GM21529 (cell line): ENCODE results near the gene ABTB1.

ENCODE experiments used
- ATAC-seq: cut with Tn5 transposase; IDR thresholded peaks from one replicate; pipeline ENCODE4 v1.9.1; 2021; ENCODE audit not compliant: unreplicated experiment

ABTB1 gene

GRCh38 chr3:127718245-127718915 lies 45.6 kb downstream of the ABTB1 start:
- ATAC-seq = no peak

GRCh38 chr3:127718916-127719290 lies 46.2 kb downstream of the ABTB1 start:
- no peak for ATAC-seq

- ATAC-seq = no peak
Observed at GRCh38 chr3:127719369-127719768, 46.6 kb downstream of the ABTB1 start.

GRCh38 chr3:127720161-127720823 lies 47.5 kb downstream of the ABTB1 start:
- ATAC-seq = no peak

- no peak for ATAC-seq
Observed at GRCh38 chr3:127720985-127721935, 48.5 kb downstream of the ABTB1 start.

- ATAC-seq = no peak
Observed at GRCh38 chr3:127722091-127722784, 49.5 kb downstream of the ABTB1 start.

GRCh38 chr3:127723011-127723567 lies 50.3 kb downstream of the ABTB1 start:
- ATAC-seq = no peak

GRCh38 chr3:127726894-127727293 lies 54.1 kb downstream of the ABTB1 start:
- no peak for ATAC-seq

- ATAC-seq = no peak
Observed at GRCh38 chr3:127728417-127729015, 55.8 kb downstream of the ABTB1 start.

- ATAC-seq = no peak
Observed at GRCh38 chr3:127729556-127730056, 56.9 kb downstream of the ABTB1 start.

- no peak for ATAC-seq
Observed at GRCh38 chr3:127730171-127730570, 57.4 kb downstream of the ABTB1 start.
